Activated naive CD4-positive, alpha-beta T cell treated with anti-CD3 and anti-CD28 coated beads, Interleukin-2, amount 50 U/mL, for 16 hours (primary cell): Measurements from ENCODE around the gene OPCML.

Source experiments
- DNase-seq: peaks from one replicate; pipeline ENCODE4 v3.0.0-alpha.2; 2020

Gene OPCML

GRCh38 chr11:133224271-133224670, 308.0 kb downstream of the OPCML start:
- DNase-seq, result no peak

GRCh38 chr11:133222425-133223330, 309.6 kb downstream of the OPCML start:
- no peak for DNase-seq

GRCh38 chr11:133219543-133219942, 312.8 kb downstream of the OPCML start:
- DNase-seq, result no peak

- DNase-seq, result no peak
Observed at GRCh38 chr11:133216813-133217212, 315.5 kb downstream of the OPCML start.

GRCh38 chr11:133215596-133216230, 316.6 kb downstream of the OPCML start:
- no peak for DNase-seq

- no peak for DNase-seq
Observed at GRCh38 chr11:133214646-133215045, 317.7 kb downstream of the OPCML start.

GRCh38 chr11:133212201-133212600, 320.1 kb downstream of the OPCML start:
- DNase-seq, result no peak

GRCh38 chr11:133207995-133208394, 324.3 kb downstream of the OPCML start:
- no peak for DNase-seq

- DNase-seq, result no peak
Observed at GRCh38 chr11:133206313-133207005, 325.8 kb downstream of the OPCML start.

- DNase-seq, result no peak
Observed at GRCh38 chr11:133204158-133204557, 328.1 kb downstream of the OPCML start.

GRCh38 chr11:133202816-133203215, 329.5 kb downstream of the OPCML start:
- DNase-seq, result no peak

- no peak for DNase-seq
Observed at GRCh38 chr11:133198438-133198837, 333.9 kb downstream of the OPCML start.

GRCh38 chr11:133197425-133197824, 334.9 kb downstream of the OPCML start:
- no peak for DNase-seq

- DNase-seq, result no peak
Observed at GRCh38 chr11:133191931-133192330, 340.4 kb downstream of the OPCML start.

GRCh38 chr11:133181667-133182066, 350.6 kb downstream of the OPCML start:
- no peak for DNase-seq

GRCh38 chr11:133181066-133181465, 351.2 kb downstream of the OPCML start:
- DNase-seq, result no peak

GRCh38 chr11:133180201-133180600, 352.1 kb downstream of the OPCML start:
- no peak for DNase-seq

GRCh38 chr11:133176748-133177147, 355.6 kb downstream of the OPCML start:
- no peak for DNase-seq

- DNase-seq, result no peak
Observed at GRCh38 chr11:133175103-133175502, 357.2 kb downstream of the OPCML start.

GRCh38 chr11:133173810-133174412, 358.4 kb downstream of the OPCML start:
- no peak for DNase-seq

GRCh38 chr11:133172349-133172748, 360.0 kb downstream of the OPCML start:
- DNase-seq, result no peak

- no peak for DNase-seq
Observed at GRCh38 chr11:133171374-133171773, 360.9 kb downstream of the OPCML start.

GRCh38 chr11:133168016-133168415, 364.3 kb downstream of the OPCML start:
- no peak for DNase-seq
